Epithelial cell of proximal tubule (primary cell): ENCODE data around the gene ST6GALNAC2. TPM values are rescaled to one million over a fixed set of nuclear protein-coding genes. Genes with fewer than 3 reads are reported as not detected.
"Not testable (repeated sequence)": the region's sequence is repeated elsewhere in the genome, so short reads cannot be mapped to it uniquely, and the experiment has no call there.

ENCODE experiments used
- DNase-seq: peaks from one replicate; pipeline ENCODE4 v3.0.0-alpha.2; 2011; ENCODE audit warnings: low read depth
- H3K4me3 ChIP-seq: 2 replicates; pipeline ENCODE4 v1.5.1; 2011; ENCODE audit warnings: low read depth, mild to moderate bottlenecking, low read length
- CTCF ChIP-seq: conservative IDR thresholded peaks from 2 replicates; pipeline ENCODE4 v1.5.1; 2012; ENCODE audit warnings: low read depth, mild to moderate bottlenecking, low read length
- total RNA-seq: library from RNA; depleted of rRNA; stranded (reverse); fragments of >200 nt; gene quantifications from 2 replicates; pipeline ENCODE4 v1.2.3, GENCODE V29; 2015

ST6GALNAC2 gene
- total RNA-seq, 1 donor from 2014 or later: 2.9 TPM

DNA sequence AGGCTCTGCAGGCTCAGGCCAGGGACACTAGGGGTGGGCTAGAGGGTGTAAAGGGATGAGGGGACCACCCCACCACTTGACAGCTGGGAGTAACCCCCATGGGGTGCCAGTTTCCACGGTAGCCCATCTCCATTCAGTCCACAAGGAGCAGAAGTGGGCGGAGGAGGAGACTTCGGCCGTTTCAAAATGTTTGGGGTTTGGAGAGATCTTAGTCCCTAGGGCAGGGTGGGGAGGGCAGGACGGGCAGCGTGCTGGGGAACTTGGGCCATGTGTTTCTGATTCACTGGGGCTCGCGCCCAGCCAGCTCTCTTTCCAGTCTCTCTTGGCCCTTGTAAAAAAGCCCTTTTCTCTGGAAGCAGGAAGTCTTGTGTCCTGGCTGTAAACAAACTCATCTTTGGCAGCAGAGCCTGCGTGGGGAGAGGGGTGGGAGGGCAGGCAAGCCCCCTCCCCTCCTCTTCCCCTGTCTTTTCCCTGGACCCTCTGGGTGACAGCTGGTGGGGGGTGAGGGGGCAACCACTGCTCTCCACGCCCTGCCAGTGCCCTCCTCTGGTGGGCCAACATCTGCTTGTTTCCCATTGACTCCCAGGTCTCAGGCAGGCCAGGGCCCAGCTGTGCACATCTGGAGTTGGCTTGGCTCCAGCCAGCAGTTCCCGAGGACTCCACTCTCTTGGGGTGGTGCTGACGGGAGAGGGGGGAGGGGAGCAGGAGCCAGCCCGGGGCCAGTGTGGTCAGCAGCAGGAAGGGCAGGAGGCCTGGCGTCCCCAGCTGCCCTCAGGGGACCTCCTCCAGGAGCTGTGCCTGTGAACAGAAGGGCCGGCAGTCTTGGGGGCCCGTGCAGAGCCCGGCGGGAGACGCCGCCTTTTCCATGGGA is 56.2 kb downstream of the ST6GALNAC2 start:
- no peak for DNase-seq
- no peak overlapping the region for H3K4me3 ChIP-seq
- TF ChIP-seq CTCF: no peak

DNA sequence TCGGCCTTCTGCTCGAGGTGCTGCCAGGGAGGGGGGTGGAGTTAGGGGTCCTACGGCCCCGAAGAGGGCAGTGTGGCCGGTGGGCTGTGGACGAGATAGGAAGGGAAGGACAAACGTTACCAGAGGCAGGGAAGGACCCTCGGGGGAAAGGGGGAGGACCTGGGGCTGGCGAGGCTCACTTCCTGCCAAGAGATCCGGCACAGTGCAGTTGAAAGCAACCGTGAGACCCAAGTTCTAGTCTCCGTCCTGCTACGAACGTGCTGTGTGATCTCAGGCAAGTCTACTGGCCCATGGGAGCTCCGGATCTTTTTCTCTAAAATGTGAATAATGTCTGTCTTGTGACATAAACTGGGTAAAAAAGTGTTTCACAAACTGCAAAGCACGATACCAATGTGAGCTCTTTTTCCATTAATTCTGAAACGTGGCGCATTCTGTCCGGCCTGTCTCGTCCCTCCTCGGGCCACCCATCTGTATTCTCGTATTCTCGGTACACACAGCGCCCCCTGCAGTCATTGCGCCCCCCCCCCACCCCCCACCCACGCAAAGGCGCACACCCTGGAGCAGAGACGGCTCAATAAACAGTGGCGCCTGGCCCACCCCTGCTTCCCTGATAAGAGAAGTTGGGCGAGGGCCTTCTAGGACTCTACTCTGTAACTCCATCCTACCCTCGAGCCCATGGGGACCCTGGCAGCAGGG is 57.0 kb downstream of the ST6GALNAC2 start:
- DNase-seq: no peak
- H3K4me3 ChIP-seq: no peak overlapping the region

GRCh38 chr17:76528156-76528527 is 57.5 kb downstream of the ST6GALNAC2 start:
- no peak overlapping the region for H3K4me3 ChIP-seq
- no peak for TF ChIP-seq CTCF
- no peak for DNase-seq

More for the DNA sequence above, 57.0 kb downstream of the ST6GALNAC2 start:
- TF ChIP-seq CTCF: peak; percentile 4

GRCh38 chr17:76527430-76528111 is 58.1 kb downstream of the ST6GALNAC2 start:
- peak overlapping the region; percentile 6 for H3K4me3 ChIP-seq
- TF ChIP-seq CTCF: peak; percentile 8
- DNase-seq: no peak

DNA sequence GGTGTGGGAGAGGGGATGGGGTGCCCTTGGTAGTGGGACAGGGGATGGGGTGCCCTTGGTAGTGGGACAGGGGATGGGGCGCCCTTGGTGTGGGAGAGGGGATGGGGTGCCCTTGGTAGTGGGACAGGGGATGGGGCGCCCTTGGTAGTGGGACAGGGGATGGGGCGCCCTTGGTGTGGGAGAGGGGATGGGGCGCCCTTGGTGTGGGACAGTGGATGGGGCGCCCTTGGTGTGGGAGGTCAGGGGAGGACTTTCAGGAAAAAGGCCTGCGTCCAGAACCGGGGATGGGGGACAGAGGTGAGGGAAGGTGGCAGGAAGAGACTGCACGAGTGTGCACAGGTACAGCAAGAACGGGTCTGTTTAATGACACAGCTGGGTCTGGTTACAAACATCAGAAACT is 58.6 kb downstream of the ST6GALNAC2 start:
- not testable (repeated sequence) for DNase-seq, H3K4me3 ChIP-seq

DNA sequence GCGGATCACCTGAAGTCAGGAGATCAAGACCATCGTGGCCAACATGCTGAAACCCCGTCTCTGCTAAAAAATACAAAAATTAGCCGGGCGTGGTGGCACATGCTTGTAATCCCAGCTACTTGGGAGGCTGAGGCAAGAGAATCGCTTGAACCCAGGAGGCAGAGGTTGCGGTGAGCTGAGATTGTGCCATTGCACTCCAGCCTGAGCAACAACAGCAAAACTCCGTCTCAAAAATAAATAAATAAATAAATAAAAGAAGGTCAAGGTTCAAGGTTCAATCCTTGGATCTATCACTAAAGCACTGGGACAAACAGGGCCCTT is 60.2 kb downstream of the ST6GALNAC2 start:
- not testable (repeated sequence) for H3K4me3 ChIP-seq, DNase-seq

- TF ChIP-seq CTCF: no peak
- no peak overlapping the region for H3K4me3 ChIP-seq
- DNase-seq: no peak
These were observed 60.8 kb downstream of the ST6GALNAC2 start for GRCh38 chr17:76524598-76525512.
